ENCODE data around the gene TDRD12.
"Not testable (repeated sequence)": the region's sequence is repeated elsewhere in the genome, so short reads cannot be mapped to it uniquely, and the experiment has no call there.

Gene TDRD12

GRCh38 chr19:32832825-32833224 is 113.3 kb downstream of the TDRD12 start:
- DNase-seq, result not testable (repeated sequence)

GRCh38 chr19:32833388-32833787 is 113.8 kb downstream of the TDRD12 start:
- DNase-seq, result not testable (repeated sequence)

DNA sequence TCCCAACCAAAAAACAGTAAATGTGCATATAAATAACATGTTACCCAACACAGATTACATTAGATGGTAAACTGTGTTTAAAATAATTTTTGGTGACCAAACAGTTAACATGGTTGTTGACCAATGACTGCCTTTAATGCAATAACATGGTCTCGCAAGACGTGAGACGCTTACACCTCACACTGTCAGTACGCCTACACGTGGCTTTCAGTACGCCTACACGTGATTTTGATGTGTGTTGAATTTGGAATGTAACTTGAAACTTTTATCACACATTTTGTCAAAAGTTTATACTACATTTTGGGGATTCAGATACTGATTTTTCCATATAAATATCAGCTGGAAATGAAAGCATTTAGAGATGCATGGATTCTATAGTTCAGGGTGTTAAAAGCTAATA is 118.0 kb downstream of the TDRD12 start:
- DNase-seq, result no peak

GRCh38 chr19:32842061-32842460 is 122.5 kb downstream of the TDRD12 start:
- DNase-seq, result no peak

DNA sequence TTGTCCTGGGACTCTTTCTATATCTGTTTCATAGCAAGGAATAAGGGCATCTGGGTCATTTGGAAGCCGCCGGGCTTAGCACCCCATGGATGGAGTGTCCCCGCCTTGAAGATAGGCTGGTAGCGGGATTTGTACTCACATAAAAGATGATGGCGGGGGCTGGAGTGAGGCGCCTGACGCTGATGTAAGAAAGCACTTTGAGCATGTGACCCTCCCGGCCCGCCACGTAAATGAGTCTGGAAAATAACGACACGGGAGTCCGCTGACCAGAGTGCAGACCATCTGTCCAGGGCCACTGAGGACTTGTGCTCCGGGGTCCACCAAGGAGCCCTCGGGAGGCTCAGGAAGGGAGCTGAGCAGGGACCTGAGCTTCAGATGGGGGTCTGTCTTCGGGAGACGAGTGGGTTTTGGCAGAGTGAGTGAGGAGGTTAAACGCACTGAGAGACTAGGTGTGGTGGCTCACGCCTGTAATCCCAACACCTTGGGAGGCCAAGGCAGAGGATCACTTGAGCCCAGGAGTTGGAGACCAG is 124.2 kb downstream of the TDRD12 start:
- no peak for DNase-seq

DNA sequence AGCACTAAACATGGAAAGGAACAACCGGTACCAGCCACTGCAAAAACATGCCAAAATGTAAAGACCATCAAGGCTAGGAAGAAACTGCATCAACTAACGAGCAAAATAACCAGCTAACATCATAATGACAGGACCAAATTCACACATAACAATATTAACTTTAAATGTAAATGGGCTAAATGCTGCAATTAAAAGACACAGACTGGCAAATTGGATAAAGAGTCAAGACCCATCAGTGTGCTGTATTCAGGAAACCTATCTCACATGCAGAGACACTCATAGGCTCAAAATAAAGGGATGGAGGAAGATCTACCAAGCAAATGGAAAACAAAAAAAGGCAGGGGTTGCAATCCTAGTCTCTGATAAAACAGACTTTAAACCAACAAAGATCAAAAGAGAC is 128.5 kb downstream of the TDRD12 start:
- DNase-seq, result not testable (repeated sequence)

GRCh38 chr19:32852216-32852615 is 132.6 kb downstream of the TDRD12 start:
- DNase-seq, result no peak

DNA sequence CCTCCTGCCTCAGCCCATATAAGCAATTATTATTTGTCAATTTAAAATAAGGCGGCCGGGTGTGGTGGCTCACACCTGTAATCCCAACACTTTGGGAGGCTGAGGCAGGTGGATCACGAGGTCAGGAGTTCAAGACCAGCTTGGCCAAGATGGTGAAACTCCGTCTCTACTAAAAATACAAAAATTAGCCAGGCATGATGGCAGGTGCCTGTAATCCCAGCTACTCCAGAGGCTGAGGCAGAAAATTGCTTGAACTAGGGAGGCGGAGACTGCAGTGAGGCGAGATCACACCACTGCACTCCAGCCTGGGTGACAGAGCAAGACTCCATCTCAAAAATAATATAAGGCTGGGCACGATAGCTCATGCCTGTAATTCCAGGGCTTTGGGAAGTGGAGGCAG is 137.3 kb downstream of the TDRD12 start:
- not testable (repeated sequence) for DNase-seq

DNA sequence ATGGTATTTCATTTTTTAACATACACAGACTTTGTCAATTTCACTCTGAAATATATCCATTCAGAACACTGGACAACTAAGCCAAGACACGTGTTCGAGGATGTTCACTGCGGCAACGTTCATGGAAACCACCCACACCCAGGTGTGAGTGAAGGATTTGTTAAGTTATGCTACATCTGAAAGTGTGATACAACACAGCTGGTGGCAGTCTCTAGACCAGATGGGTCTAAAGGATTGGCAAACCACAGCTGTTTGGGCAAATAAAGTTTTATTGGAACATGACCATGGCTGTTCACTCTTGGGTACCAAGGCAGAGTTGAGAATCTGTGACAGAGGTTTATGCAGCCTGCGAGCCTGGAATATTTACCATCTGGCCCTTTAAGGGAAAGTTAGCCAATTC is 138.0 kb downstream of the TDRD12 start:
- no peak for DNase-seq

DNA sequence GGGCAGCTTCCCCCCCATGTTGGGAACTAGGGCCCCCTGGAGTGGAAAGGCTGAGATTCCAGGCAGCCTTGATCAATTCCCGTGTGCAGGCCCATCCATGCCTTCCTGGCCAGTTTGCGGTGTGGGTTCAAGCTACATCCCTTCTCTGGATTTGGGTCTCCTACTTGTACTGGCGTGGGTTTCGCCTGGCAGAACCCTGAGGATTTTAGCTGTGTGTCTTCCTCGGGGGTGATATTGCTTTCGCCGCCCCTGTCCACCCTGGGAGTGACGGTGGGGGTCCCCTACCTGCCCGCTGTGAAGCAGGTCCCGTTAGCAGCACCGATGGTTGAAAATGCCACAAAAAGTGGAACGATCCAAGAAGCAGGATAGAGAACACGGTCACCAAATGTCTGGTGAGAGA is 138.6 kb downstream of the TDRD12 start:
- DNase-seq, result no peak

GRCh38 chr19:32858559-32858958 is 139.0 kb downstream of the TDRD12 start:
- DNase-seq, result no peak

DNA sequence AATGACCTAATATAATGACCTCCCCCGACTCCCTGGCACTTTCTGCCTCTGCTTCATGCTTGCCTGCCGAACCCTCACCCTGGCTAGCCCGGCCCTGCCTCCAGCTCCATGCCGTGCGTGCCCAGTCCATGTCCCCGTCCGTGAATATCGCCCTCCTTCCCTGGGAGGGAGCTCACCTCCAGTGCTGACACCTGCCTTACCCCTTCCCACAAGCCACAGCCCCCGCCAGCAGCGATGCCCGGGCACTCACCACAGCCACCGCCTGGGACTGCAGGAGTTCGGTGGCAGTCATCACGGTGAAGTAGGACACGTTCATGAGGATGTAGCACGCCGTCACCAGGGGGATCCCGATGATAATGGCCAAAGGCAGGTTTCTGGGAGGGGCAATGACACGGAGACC is 140.0 kb downstream of the TDRD12 start:
- no peak for DNase-seq

GRCh38 chr19:32861596-32861995 is 142.0 kb downstream of the TDRD12 start:
- no peak for DNase-seq

- no peak for DNase-seq
Measured at GRCh38 chr19:32862173-32862572, 142.6 kb downstream of the TDRD12 start.

DNA sequence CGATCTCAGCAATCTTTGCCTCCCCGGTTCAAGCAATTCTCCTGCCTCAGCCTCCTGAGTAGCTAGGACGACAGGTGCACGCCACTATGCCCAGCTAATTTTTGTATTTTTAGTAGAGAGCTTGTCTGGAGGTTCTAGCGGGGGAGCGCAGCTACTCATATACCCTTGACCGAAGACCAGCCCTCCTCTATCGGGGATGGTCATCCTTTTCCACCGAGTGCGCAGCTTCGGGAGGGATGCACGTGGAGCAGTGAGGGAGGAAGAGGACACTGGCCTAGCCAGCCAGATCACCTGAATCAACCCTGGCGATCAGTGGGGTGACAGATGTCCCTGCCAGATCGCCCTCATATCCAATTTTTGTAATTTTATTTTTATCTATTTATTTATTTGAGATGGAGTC is 143.2 kb downstream of the TDRD12 start:
- DNase-seq, result no peak

- no peak for DNase-seq
Measured at GRCh38 chr19:32863301-32863700, 143.7 kb downstream of the TDRD12 start.

GRCh38 chr19:32863841-32864240 is 144.3 kb downstream of the TDRD12 start:
- no peak for DNase-seq

GRCh38 chr19:32864318-32865007 is 144.9 kb downstream of the TDRD12 start:
- no peak for DNase-seq

GRCh38 chr19:32865326-32865725 is 145.8 kb downstream of the TDRD12 start:
- DNase-seq, result no peak

GRCh38 chr19:32866061-32866460 is 146.5 kb downstream of the TDRD12 start:
- DNase-seq, result no peak

DNA sequence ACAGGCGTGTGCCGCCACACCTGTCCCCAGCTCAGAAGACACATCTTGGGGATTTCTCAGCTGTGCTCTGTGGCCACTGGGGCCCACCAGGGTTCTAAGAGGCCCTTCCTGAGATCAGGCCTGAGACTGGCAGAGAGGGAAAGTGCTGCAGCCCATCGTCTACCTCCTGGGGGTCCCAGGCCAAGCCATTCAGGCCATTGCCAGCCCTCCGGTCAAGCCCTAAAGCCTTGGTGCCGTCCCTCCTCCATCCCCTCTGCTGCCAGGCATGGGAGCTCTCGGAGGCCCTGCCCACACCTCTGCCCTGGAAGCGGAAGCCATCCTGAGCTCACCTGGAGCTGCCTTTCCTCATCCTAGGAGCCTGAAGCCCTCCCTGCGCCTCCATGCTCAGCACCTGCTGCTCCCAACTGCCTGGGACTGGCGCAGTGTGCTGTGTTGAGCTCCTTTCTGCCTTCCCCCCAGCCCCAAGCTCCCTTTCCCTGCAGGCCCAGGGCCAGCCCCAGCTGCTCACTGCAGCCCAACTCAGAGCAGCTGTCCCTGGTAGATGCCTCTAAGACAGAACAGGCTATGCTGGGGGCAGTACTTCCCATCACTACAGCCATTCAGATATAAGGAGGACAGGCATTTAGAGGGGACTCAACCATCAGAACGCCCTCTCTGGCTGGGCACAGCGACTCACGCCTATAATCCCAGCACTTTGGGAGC is 147.1 kb downstream of the TDRD12 start:
- DNase-seq, result no peak

DNA sequence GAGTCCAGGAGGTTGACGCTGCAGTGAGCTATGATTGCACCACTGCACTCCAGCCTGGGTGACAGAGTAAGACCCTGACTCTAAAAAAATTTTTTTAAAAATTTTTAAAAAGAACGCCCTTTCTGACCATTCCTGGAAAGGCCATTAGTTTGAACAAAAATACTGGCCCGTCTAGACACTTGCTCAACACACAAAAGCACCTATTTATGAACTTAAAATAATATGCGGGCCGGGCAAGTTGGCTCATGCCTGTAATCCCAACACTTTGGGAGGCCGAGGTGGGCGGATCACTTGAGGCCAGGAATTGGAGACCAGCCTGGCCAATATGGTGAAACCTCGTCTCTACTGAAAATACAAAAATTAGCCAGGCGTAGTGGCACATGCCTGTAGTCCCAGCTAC is 147.9 kb downstream of the TDRD12 start:
- not testable (repeated sequence) for DNase-seq

- DNase-seq, result no peak
Measured at GRCh38 chr19:32868206-32868950, 148.8 kb downstream of the TDRD12 start.
